ENCODE measurements around the gene LGR4. TPM values are rescaled to one million over a fixed set of nuclear protein-coding genes. Genes with fewer than 3 reads are reported as not detected.

LGR4 gene
- total RNA-seq, 2 donors from 2014 or later: 31.1 to 40.6 TPM

- H3K9me3 ChIP-seq: no peaks in the 10 kb centered on the region
- peak overlapping the region; percentile 8 to 81 for H3K27ac ChIP-seq
- no peaks in the 10 kb centered on the region for H3K27me3 ChIP-seq
- H3K4me3 ChIP-seq: no peak overlapping the region
- no peak for DNase-seq (ENCODE audit: low spot score)
- H3K4me1 ChIP-seq: peaks cover 0 to 25% of the 10 kb centered on the region in 2 donors
- TF ChIP-seq, protein P1, sequence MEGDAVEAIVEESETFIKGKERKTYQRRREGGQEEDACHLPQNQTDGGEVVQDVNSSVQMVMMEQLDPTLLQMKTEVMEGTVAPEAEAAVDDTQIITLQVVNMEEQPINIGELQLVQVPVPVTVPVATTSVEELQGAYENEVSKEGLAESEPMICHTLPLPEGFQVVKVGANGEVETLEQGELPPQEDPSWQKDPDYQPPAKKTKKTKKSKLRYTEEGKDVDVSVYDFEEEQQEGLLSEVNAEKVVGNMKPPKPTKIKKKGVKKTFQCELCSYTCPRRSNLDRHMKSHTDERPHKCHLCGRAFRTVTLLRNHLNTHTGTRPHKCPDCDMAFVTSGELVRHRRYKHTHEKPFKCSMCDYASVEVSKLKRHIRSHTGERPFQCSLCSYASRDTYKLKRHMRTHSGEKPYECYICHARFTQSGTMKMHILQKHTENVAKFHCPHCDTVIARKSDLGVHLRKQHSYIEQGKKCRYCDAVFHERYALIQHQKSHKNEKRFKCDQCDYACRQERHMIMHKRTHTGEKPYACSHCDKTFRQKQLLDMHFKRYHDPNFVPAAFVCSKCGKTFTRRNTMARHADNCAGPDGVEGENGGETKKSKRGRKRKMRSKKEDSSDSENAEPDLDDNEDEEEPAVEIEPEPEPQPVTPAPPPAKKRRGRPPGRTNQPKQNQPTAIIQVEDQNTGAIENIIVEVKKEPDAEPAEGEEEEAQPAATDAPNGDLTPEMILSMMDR (IDR thresholded peaks at IDR 0.05): no peak
- no peaks in the 10 kb centered on the region for H3K36me3 ChIP-seq
Measured at GRCh38 chr11:27513389-27513788, 40.8 kb upstream of the LGR4 start.

DNA sequence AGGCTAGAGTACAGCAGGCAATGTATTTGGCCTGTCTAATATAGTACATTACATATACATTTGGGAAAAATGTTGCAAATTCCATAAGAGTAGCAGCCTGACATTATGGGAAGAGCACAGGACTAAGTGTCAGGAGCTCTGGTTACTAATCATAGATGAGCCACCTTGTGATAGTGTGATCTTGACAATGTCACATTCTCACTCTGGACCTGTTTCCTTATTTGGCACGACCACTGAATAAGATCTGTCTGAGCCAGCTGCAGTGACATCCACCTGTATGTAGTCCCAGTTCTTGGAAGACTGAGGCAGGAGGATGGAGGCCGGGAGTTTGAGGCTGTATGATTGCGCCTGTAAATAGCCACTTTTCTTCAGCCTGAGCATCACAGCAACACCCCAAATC, 39.6 kb upstream of the LGR4 start:
- no peaks in the 10 kb centered on the region for H3K27me3 ChIP-seq
- H3K4me3 ChIP-seq: no peak overlapping the region
- no peak for DNase-seq (ENCODE audit: low spot score)
- TF ChIP-seq, protein P1 (IDR thresholded peaks at IDR 0.05): no peak
- H3K4me1 ChIP-seq: peaks cover 0 to 35% of the 10 kb centered on the region in 2 donors
- H3K36me3 ChIP-seq: no peaks in the 10 kb centered on the region
- H3K27ac ChIP-seq: peak overlapping the region; percentile 52 to 81
- H3K9me3 ChIP-seq: no peaks in the 10 kb centered on the region

DNA sequence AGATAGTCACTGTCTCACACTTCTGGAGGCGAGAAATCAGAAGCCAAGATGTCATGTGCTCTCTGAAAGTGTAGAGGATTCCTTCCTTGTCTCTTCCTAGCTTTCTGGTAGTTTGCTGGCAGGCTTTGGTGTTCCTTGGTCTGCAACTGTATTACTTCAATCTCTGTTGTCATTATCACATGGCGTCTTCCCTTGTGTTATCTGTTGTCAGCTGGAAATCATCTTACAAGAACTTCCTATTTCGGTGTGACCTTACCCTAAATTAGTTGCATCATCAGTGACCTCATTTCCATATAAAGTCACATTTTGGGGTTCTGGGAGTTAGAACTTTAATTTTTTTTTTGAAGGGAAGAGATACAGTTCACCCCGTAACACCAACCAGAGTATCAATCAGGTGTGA, 37.3 kb upstream of the LGR4 start:
- H3K27me3 ChIP-seq: no peaks in the 10 kb centered on the region
- no peak overlapping the region for H3K27ac ChIP-seq
- no peaks in the 10 kb centered on the region for H3K9me3 ChIP-seq
- no peak overlapping the region for H3K4me3 ChIP-seq
- TF ChIP-seq, protein P1 (IDR thresholded peaks at IDR 0.05): no peak
- DNase-seq (ENCODE audit: low spot score): no peak
- H3K4me1 ChIP-seq: peaks cover 0 to 48% of the 10 kb centered on the region in 2 donors
- H3K36me3 ChIP-seq: no peaks in the 10 kb centered on the region

DNA sequence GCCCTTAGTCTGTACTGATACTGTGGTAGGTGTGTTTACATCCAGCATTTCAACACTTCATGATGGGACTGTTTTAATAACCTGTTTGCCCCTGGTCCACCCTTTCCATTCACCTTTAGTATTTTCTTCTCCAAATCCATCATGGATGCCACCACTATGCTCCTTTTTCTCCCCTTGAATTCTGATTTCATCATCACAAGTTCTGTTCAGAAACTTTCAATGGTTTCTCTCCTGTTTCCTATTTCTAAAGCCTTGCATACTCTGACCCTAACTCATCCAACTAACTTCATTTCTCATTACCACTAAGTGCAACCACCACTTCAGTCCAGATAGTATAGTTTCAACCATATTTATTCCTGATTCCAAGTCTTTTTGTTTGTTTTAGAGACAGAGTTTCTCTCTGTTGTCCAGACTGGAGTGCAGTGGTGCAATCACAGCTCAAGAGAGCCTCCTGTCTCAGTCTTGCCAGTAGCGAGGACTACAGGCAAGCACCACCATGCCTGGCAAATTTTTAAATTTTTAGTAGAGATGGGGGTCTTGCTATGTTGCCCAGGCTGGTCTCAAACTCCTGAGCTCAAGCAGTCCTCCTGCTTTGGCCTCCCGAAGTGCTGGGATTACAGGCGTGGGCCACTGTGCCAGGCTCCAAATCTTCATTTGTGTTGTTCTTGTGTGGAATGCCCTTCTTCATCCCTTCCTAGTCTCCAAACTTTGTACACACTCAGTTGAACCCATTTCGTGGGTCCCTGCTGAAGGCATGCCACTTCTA, 35.1 kb upstream of the LGR4 start:
- H3K27me3 ChIP-seq: no peaks in the 10 kb centered on the region
- no peaks in the 10 kb centered on the region for H3K9me3 ChIP-seq
- TF ChIP-seq, protein P1 (IDR thresholded peaks at IDR 0.05): no peak
- no peaks in the 10 kb centered on the region for H3K36me3 ChIP-seq
- no peak overlapping the region for H3K4me3 ChIP-seq
- H3K4me1 ChIP-seq: peaks cover 0 to 55% of the 10 kb centered on the region in 2 donors
- no peak for DNase-seq (ENCODE audit: low spot score)
- peak overlapping the region in 1 of 2 donors; percentile 92 for H3K27ac ChIP-seq

DNA sequence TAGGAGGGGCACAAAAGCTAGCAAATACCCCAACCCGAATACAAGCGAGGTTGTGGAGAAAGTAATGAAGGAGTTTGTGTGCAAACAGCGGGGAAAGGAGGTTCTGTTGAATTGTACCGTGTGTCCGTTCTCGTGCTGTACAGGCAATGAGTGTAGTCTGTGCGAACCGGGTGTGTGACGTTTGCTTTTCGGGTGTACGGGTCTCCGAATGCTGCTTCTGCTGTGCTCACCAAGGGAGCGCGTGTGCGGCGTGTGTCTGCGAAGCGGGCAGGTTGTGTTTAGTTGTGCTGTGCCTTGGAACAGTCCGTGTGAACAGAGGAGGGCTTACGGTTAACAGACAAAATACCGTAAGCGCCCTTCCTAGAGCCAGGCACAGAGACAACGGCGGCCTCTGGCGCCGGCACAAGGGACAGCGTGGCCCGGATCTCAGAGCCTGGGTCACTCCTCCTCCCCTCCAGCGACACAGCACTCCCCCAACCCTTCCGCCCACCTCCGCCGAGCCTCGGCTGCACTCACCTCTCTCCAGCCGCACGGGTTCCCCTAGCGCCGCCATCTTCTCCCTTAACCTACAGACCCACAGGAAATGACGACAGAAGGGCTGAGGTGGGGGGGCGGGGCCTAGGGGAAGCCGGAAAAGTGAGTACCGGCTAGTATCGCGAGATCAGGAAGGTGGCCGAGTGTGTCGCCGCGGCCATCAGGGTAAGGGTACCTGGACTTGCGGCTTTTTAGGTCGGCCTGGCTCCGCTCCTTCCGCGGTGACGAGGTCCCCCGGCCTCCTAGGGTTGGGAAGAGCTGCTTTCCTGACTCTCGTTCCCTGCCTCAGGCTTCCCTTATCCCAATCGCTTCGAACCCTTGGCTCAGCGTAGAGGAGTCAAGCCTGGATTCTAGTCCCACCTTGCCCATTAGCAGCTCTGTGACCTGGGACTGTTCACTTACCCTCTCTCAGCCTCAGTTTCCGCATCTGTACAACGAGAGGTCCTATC, 33.9 kb upstream of the LGR4 start, which contains the start of gene LIN7C:
Gene LIN7C (minus strand): TSS at position 570 of the 983 bp plus-strand sequence. CDS start 17 bp downstream, at position 553.
- TF ChIP-seq, protein P1 (IDR thresholded peaks at IDR 0.05): peak in 1 of 2 donors; percentile 23
- Histone ChIP-seq H3K4me1 (peaks cover 0 to 59% of the 10 kb centered on the region in 2 donors), H3K27ac (peak within 1 kb of the TSS; percentile 92 to 96)

More for the DNA sequence above, 33.9 kb upstream of the LGR4 start, which contains the start of gene LIN7C:
- Histone ChIP-seq H3K27me3 (no peaks in the 10 kb centered on the region), H3K36me3 (peaks cover 4% of the 10 kb centered on the region), H3K4me3 (peak within 1 kb of the TSS; percentile 81 to 89), H3K9me3 (no peaks in the 10 kb centered on the region)
- peak; percentile 98 for DNase-seq (ENCODE audit: low spot score)
